Measurements from ENCODE around the gene SFRP5. TPM values are rescaled to one million over a fixed set of nuclear protein-coding genes. Genes with fewer than 3 reads are reported as not detected.
A peak's percentile ranks its signal among the peaks of the same experiment; 100 is the strongest.

Gene SFRP5
- total RNA-seq = 1 to 10 TPM in 1 of 2 donors, under 1 TPM in 1; 0.82 to 1.2 TPM
- long read RNA-seq, partial matches to known transcripts = 0 of 4 reads
- long read RNA-seq, other reads (novel, unspliced or antisense) = 0 of 4 reads

- intact Hi-C loops (cut with DNase I, micrococcal nuclease) = no loop called here
- no peak for ATAC-seq
- DNase-seq = no peak
Measured at GRCh38 chr10:97771913-97772823, at the start of gene SFRP5. Gene SFRP5 (minus strand): TSS chr10:97771999. CDS start chr10:97771833, 166 bp downstream.

- ATAC-seq (no peak), DNase-seq (no peak)
- intact Hi-C loops (cut with DNase I, micrococcal nuclease) = no loop called here
Measured at GRCh38 chr10:97820096-97820704, 48.4 kb upstream of the SFRP5 start.

GRCh38 chr10:97818572-97818971, 46.8 kb upstream of the SFRP5 start:
- ATAC-seq (no peak), DNase-seq (no peak)
- intact Hi-C loops (cut with DNase I, micrococcal nuclease) = no loop called here

GRCh38 chr10:97816609-97817008, 44.8 kb upstream of the SFRP5 start:
- no peak for ATAC-seq
- intact Hi-C loops (cut with DNase I, micrococcal nuclease) = no loop called here
- no peak for DNase-seq

GRCh38 chr10:97814996-97815395, 43.2 kb upstream of the SFRP5 start:
- ATAC-seq (no peak), DNase-seq (no peak)
- intact Hi-C loops (cut with DNase I, micrococcal nuclease) = no loop called here

GRCh38 chr10:97813311-97813710, 41.5 kb upstream of the SFRP5 start:
- intact Hi-C loops (cut with DNase I, micrococcal nuclease) = no loop called here
- no peak for ATAC-seq

GRCh38 chr10:97812696-97813095, 40.9 kb upstream of the SFRP5 start:
- no peak for DNase-seq
- intact Hi-C loops (cut with DNase I, micrococcal nuclease) = no loop called here
- ATAC-seq = no peak

More at GRCh38 chr10:97813311-97813710, 41.5 kb upstream of the SFRP5 start:
- no peak for DNase-seq

- ATAC-seq (no peak), DNase-seq (no peak)
- intact Hi-C loops (cut with DNase I, micrococcal nuclease) = no loop called here
Measured at GRCh38 chr10:97811958-97812357, 40.2 kb upstream of the SFRP5 start.

GRCh38 chr10:97810446-97810845, 38.6 kb upstream of the SFRP5 start:
- DNase-seq (no peak), ATAC-seq (no peak)
- intact Hi-C loops (cut with DNase I, micrococcal nuclease) = no loop called here

GRCh38 chr10:97805949-97806348, 34.1 kb upstream of the SFRP5 start:
- ATAC-seq = no peak
- no peak for DNase-seq
- intact Hi-C loops (cut with DNase I, micrococcal nuclease) = no loop called here

GRCh38 chr10:97805096-97805884, 33.5 kb upstream of the SFRP5 start:
- intact Hi-C loops (cut with DNase I, micrococcal nuclease) = no loop called here
- DNase-seq (no peak), ATAC-seq (no peak)

- no peak for ATAC-seq
- intact Hi-C loops (cut with DNase I, micrococcal nuclease) = no loop called here
- DNase-seq = no peak
Measured at GRCh38 chr10:97801422-97801821, 29.6 kb upstream of the SFRP5 start.

- no peak for DNase-seq
- intact Hi-C loops (cut with DNase I, micrococcal nuclease) = no loop called here
- ATAC-seq = no peak
Measured at GRCh38 chr10:97800474-97800873, 28.7 kb upstream of the SFRP5 start.

GRCh38 chr10:97798958-97799610, 27.3 kb upstream of the SFRP5 start:
- no peak for ATAC-seq
- intact Hi-C loops (cut with DNase I, micrococcal nuclease) = no loop called here
- no peak for DNase-seq

- DNase-seq (no peak), ATAC-seq (no peak)
- intact Hi-C loops (cut with DNase I, micrococcal nuclease) = no loop called here
Measured at GRCh38 chr10:97796651-97797050, 24.9 kb upstream of the SFRP5 start.

GRCh38 chr10:97795886-97796285, 24.1 kb upstream of the SFRP5 start:
- DNase-seq = no peak
- ATAC-seq = no peak
- intact Hi-C loops (cut with DNase I, micrococcal nuclease) = no loop called here

- ATAC-seq (peak; percentile 49), DNase-seq (peak; percentile 43 to 68)
- intact Hi-C loops (cut with DNase I, micrococcal nuclease) = no loop called here
Measured at GRCh38 chr10:97791824-97792721, 20.3 kb upstream of the SFRP5 start.

Data from left colon (tissue), 2 donors.